Erythroblast (primary cell): Measurements from ENCODE around the gene PLA2G15.

Source experiments
- GATA1 ChIP-seq: IDR thresholded peaks from 2 replicates; pipeline ENCODE4 v1.6.1; 2011; ENCODE audit warnings: low read depth, mild to moderate bottlenecking, control low read depth, low read length, moderate library complexity
- POLR2A ChIP-seq: IDR thresholded peaks from 2 replicates; pipeline ENCODE4 v1.6.1; 2011; ENCODE audit warnings: mild to moderate bottlenecking, low read length

- TF ChIP-seq POLR2A: no peak
- TF ChIP-seq GATA1: no peak
These were observed 15.6 kb upstream of the PLA2G15 start for GRCh38 chr16:68229431-68230175.
